ACC112 (cell line): Measurements from ENCODE around the gene BMPR1A.
"Not testable (repeated sequence)": the region's sequence is repeated elsewhere in the genome, so short reads cannot be mapped to it uniquely, and the experiment has no call there.

Source experiments
- H2AFZ ChIP-seq: fragments of 200-600 bp; sonication (generic); one replicate; pipeline ENCODE4 v1.6.0; 2017; ENCODE audit warnings: antibody characterized with exemption, low read length; ENCODE audit not compliant: unreplicated experiment
- H3K27ac ChIP-seq: fragments of 200-600 bp; sonication (generic); 2 replicates; pipeline ENCODE4 v1.5.1; 2014; ENCODE audit warnings: low read depth, mild to moderate bottlenecking, antibody characterized with exemption, low read length, moderate library complexity
- H3K27me3 ChIP-seq: fragments of 200-600 bp; sonication (generic); 2 replicates; pipeline ENCODE4 v1.6.1; 2014; ENCODE audit warnings: mild to moderate bottlenecking, antibody characterized with exemption, low read length, moderate library complexity, mixed read lengths; ENCODE audit not compliant: insufficient read depth
- H3K36me3 ChIP-seq: fragments of 200-600 bp; sonication (generic); 2 replicates; pipeline ENCODE4 v1.6.1; 2016; ENCODE audit warnings: mild to moderate bottlenecking, antibody characterized with exemption, low read length, moderate library complexity, mixed read lengths; ENCODE audit not compliant: insufficient read depth
- H3K4me1 ChIP-seq: fragments of 200-600 bp; sonication (generic); one replicate; pipeline ENCODE4 v1.6.1; 2016; ENCODE audit warnings: low read length, mixed read lengths; ENCODE audit not compliant: insufficient read depth, unreplicated experiment, control insufficient read depth
- H3K4me3 ChIP-seq: fragments of 200-600 bp; sonication (generic); 2 replicates; pipeline ENCODE4 v1.5.1; 2014; ENCODE audit warnings: mild to moderate bottlenecking, low read depth, low read length
- H3K79me2 ChIP-seq: fragments of 200-600 bp; sonication (generic); one replicate; pipeline ENCODE4 v1.6.0; 2016; ENCODE audit warnings: low read length; ENCODE audit not compliant: control insufficient read depth, unreplicated experiment, insufficient read depth

The BMPR1A gene

DNA sequence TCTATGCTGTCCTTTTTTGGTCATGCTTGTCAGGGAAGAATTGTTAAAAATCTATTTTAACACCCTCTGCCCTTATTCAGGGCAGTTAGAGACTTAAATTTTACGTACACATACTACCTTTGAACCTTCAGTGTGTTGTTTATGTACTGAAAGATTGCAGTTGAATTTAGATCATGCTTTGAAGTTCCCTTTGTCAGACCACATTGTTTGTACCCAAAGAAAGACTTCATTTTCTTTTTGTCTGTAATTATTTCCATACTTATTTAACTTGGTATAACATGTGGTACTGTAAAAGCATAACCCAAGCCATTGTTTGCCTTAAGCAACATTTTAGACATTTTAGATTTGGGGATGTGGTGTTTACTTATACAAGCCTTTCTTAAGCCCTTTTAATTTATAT lies 104.9 kb downstream of the BMPR1A start:
- no peak overlapping the region for H2AFZ ChIP-seq
- H3K4me3 ChIP-seq: no peak overlapping the region
- no peaks in the 10 kb centered on the region for H3K79me2 ChIP-seq
- no peaks in the 10 kb centered on the region for H3K27me3 ChIP-seq
- H3K4me1 ChIP-seq: peaks cover 6% of the 10 kb centered on the region
- H3K36me3 ChIP-seq: no peaks in the 10 kb centered on the region
- no peak overlapping the region for H3K27ac ChIP-seq

DNA sequence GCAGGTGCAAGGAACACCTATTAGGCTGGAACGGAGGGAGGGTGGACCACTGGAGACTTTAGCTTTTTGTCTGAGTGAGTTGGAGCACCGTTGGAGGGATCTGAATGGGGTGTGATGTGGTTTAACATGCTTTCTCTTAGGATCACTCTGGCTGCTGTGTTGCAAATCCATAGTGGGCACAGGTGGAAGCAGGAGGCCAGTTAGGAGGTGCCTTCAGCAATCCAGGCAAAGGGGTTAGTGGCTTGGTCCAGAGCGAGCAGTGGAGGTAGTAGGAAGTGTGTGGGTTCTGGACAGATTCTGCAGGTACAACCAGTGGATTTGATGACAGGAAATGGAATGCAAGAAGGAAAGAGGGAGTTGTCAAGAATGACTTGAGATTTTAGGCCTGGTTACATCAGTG lies 106.0 kb downstream of the BMPR1A start:
- Histone ChIP-seq H3K27ac (no peak overlapping the region), H3K79me2 (no peaks in the 10 kb centered on the region), H3K27me3 (no peaks in the 10 kb centered on the region), H3K4me3 (no peak overlapping the region), H3K4me1 (peaks cover 3% of the 10 kb centered on the region), H2AFZ (no peak overlapping the region), H3K36me3 (no peaks in the 10 kb centered on the region)

DNA sequence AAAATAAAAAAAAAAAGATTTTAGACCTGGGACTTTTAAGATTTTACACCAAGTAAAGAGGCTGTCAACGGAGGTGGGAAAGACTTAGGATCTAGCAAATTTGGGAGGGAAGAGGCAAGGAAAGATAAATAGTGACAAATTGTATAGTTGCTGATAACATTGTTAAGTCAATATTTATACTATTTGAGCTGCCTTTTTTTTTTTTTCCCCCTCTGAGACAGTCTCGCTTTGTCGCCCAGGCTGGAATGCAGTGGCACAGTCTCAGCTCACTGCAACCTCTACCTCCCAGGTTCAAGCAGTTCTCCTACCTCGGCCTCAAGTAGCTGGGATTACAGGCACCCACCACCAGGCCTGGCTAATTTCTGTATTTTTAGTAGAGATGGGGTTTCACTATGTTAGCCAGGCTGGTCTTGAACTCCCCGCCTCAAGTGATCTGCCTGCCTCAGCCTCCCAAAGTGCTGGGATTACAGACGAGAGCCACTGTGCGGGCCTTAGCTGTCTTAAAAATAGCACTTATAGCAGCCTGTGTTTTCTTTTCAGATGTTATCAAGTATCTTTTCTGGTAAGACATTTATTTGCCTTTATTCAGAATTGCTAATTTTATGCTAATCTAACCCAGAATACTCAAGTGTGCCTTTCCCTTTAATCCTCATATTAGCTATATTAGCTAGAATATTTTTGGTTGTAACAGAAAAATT lies 106.5 kb downstream of the BMPR1A start:
- Histone ChIP-seq H3K4me1 (no peaks in the 10 kb centered on the region), H3K79me2 (no peaks in the 10 kb centered on the region), H3K27ac (no peak overlapping the region)

DNA sequence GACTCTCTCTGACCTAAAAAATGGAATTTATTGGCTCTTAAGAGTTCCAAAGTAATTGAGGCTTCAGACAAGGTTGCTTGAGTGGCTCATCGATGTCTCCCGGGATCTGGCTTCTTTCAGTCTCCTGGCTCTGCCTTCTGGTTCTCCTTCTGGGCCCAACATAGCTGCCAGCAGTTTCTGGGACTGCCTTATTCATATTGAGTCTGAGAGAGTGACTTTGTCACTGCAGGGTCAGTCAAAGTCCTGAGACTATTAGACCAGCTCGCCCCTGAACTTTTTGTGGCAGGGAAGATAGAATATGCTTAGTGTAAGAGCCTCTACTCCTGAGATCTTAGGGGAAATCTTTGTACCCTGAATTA lies 107.0 kb downstream of the BMPR1A start:
- no peak overlapping the region for H3K4me3 ChIP-seq
- no peaks in the 10 kb centered on the region for H3K79me2 ChIP-seq
- no peak overlapping the region for H2AFZ ChIP-seq
- no peaks in the 10 kb centered on the region for H3K36me3 ChIP-seq
- H3K4me1 ChIP-seq: no peaks in the 10 kb centered on the region
- H3K27me3 ChIP-seq: no peaks in the 10 kb centered on the region
- H3K27ac ChIP-seq: no peak overlapping the region

More for the DNA sequence above, 106.5 kb downstream of the BMPR1A start:
- Histone ChIP-seq H3K36me3 (no peaks in the 10 kb centered on the region), H3K4me3 (no peak overlapping the region), H2AFZ (no peak overlapping the region), H3K27me3 (no peaks in the 10 kb centered on the region)

DNA sequence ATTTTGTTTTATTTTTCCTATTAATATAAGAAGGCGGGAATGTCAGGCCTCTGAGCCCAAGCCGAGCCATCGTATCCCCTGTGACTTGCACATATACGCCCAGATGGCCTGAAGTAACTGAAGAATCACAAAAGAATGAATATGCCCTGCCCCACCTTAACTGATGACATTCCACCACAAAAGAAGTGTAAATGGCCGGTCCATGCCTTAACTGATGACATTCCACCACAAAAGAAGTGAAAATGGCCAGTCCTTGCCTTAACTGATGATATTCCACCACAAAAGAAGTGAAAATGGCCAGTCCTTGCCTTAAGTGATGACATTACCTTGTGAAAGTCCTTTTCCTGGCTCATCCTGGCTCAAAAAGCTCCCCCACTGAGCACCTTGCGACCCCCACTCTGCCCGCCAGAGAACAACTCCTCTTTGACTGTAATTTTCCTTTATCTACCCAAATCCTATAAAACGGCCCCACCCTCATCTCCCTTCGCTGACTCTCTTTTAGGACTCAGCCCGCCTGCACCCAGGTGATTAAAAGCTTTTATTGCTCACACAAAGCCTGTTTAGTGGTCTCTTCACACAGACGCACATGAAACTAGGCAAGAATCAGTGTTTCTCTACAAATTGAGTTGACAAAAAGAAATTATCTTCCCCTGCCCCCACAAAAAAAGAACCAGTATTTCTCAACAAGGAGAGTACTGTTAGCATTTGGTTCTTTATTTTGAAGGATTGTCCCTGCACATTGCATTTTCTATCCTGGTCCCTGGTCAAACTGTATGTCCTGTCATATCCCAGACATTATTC lies 108.8 kb downstream of the BMPR1A start:
- H3K4me3 ChIP-seq, H3K27ac ChIP-seq, H3K79me2 ChIP-seq, H3K27me3 ChIP-seq, H3K4me1 ChIP-seq, H3K36me3 ChIP-seq, H2AFZ ChIP-seq: not testable (repeated sequence)

DNA sequence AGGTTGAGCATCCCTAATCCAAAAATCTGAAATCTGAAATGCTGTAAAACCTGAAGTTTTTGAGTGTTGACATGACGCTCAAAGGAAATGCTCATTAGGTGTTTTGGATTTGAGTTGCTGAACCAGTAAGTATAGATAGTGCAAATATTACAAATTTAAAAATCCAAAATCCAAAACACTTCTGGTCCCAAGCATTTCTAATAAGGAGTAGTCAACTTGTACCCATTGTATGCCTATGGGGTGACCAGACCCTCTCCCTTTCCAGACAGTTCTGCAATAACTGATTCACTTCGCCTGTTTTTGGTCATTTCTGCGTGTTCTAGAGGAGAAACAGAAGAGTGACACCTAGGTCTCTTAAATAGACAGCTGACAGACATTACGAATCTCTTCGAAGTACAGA lies 110.7 kb downstream of the BMPR1A start:
- Histone ChIP-seq H2AFZ (no peak overlapping the region), H3K36me3 (no peaks in the 10 kb centered on the region), H3K4me1 (no peaks in the 10 kb centered on the region), H3K27ac (no peak overlapping the region), H3K27me3 (no peaks in the 10 kb centered on the region), H3K79me2 (no peaks in the 10 kb centered on the region), H3K4me3 (no peak overlapping the region)

DNA sequence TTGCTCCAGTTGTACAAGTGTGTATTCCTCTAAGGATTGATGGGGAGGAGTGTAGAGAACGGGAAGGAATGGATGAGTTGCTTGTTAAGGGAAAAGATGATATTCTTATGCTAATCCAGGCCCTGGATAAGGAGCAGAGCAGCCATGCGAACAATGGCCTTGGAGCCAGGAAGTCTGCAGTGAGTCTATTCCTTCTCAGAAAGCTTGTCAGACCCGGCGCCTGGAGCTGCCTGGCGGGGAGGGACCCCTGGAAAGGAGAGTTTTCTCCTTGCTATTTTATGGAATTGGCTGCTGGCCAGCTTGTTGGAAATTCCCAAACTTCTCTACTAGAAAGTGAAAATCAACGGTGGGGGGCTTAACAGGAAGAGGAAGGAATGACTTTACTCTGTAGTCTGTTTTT lies 111.9 kb downstream of the BMPR1A start:
- no peaks in the 10 kb centered on the region for H3K79me2 ChIP-seq
- no peak overlapping the region for H3K4me3 ChIP-seq
- H3K4me1 ChIP-seq: no peaks in the 10 kb centered on the region
- H3K36me3 ChIP-seq: no peaks in the 10 kb centered on the region
- no peak overlapping the region for H2AFZ ChIP-seq
- H3K27me3 ChIP-seq: no peaks in the 10 kb centered on the region
- H3K27ac ChIP-seq: no peak overlapping the region

DNA sequence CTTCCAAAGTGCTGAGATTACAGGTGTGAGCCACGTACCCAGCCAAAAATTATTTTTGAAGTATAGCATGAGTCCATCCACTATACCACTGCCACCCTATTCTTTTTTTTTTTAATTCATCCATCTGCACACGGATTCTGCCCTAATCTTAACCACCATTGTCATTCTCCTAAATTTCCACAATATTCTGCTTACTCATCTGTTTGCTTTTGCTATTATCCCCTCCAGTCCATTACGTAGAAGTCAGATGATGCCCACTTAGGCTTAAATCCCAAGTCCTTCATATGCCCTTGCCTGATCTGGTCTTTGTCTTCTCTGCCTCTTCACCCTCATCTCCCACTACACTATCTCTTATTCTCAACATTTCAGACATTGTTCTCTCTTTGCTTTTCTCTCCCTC lies 114.3 kb downstream of the BMPR1A start:
- no peaks in the 10 kb centered on the region for H3K79me2 ChIP-seq
- H3K4me1 ChIP-seq: no peaks in the 10 kb centered on the region

DNA sequence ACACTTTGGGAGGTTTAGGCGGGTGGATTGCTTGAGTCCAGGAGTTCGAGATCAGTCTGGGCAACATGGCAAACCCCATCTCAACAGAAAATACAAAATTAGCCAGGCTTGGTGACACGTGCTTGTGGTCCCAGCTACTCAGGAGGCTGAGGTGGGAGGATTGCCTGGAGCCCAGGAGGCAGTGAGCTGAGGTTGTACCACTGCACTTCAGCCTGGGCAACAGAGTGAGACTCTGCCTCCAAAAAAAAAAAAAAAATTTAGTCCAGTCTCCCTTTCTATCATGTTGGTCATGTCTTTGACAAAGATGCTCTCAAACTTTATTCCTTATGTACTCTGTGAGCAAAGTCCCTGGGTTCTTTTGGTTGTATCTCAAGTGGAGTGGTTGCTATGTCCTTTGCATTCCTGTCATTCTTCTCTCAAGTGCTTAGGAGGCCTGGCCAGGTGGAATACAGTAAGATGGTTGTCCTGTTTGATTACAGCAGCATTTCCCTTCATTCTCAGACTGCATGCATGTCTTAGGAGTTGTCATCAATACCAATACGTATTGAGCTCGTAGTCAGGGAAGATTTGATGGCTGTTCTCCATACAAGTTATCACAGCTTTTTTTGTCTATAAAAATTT lies 115.3 kb downstream of the BMPR1A start:
- Histone ChIP-seq H3K27ac (no peak overlapping the region), H3K36me3 (no peaks in the 10 kb centered on the region), H3K27me3 (no peaks in the 10 kb centered on the region), H3K4me3 (no peak overlapping the region), H2AFZ (no peak overlapping the region), H3K79me2 (no peaks in the 10 kb centered on the region), H3K4me1 (no peaks in the 10 kb centered on the region)

More for the DNA sequence above, 114.3 kb downstream of the BMPR1A start:
- Histone ChIP-seq H2AFZ (no peak overlapping the region), H3K27me3 (no peaks in the 10 kb centered on the region), H3K27ac (no peak overlapping the region), H3K36me3 (no peaks in the 10 kb centered on the region), H3K4me3 (no peak overlapping the region)

DNA sequence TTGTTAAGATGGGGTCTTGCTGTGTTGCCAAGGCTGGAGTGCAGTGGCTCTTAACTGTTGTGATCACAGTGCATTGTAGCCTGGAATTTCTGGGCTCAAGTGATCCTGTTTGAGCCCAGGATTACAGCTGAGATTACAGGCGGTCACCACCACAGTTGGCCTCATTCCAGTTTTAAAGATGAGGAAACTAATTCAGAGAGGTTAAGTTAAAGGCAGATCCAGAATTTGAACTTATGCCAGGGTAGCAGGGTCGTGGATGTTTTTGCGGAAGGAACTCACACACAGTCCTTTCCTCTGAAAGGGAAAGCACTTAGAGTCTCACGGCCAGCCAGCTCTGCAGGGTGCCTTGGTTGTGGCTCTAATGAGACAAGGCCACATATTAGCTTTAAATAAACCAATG lies 116.3 kb downstream of the BMPR1A start:
- no peaks in the 10 kb centered on the region for H3K27me3 ChIP-seq
- H3K4me1 ChIP-seq: no peaks in the 10 kb centered on the region
- H2AFZ ChIP-seq: no peak overlapping the region
- no peak overlapping the region for H3K27ac ChIP-seq
- H3K36me3 ChIP-seq: no peaks in the 10 kb centered on the region
- H3K79me2 ChIP-seq: no peaks in the 10 kb centered on the region
- no peak overlapping the region for H3K4me3 ChIP-seq

DNA sequence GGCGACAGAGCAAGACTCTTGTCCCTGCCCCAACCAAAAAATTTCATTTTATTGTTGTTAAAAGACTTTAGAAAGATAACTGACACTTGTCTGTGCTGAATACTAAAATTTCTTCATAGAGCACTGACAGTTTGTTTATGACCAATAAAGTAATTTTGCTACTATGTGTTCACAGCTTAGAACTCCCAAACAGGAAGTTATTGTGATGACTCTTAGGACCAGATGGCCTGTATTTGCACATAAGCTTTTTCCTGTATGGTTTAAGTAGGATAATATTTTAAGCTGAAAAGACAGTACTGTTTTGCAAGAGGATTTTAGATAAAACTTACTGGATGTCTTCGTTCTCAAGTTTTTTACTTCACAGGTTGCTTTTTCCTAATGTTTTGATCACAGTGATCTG lies 120.3 kb downstream of the BMPR1A start:
- Histone ChIP-seq H3K4me3 (no peak overlapping the region), H3K36me3 (no peaks in the 10 kb centered on the region), H3K79me2 (no peaks in the 10 kb centered on the region), H3K27me3 (no peaks in the 10 kb centered on the region), H3K4me1 (no peaks in the 10 kb centered on the region), H2AFZ (no peak overlapping the region), H3K27ac (no peak overlapping the region)
